Kidney epithelial cell (primary cell): ENCODE measurements around the gene CSRNP3. TPM values are rescaled to one million over a fixed set of nuclear protein-coding genes. Genes with fewer than 3 reads are reported as not detected.

Source experiments
- DNase-seq: peaks from one replicate; pipeline ENCODE4 v3.0.0-alpha.2; 2010; ENCODE audit warnings: low read depth
- H3K27me3 ChIP-seq: 2 replicates; pipeline ENCODE4 v1.6.0; 2011; ENCODE audit warnings: low read length; ENCODE audit not compliant: control insufficient read depth, insufficient read depth
- H3K36me3 ChIP-seq: 2 replicates; pipeline ENCODE4 v1.5.1; 2011; ENCODE audit warnings: low read length; ENCODE audit not compliant: control insufficient read depth, insufficient read depth
- H3K4me3 ChIP-seq: 2 replicates; pipeline ENCODE4 v1.5.1; 2011; ENCODE audit warnings: low read depth, mild to moderate bottlenecking, control low read depth, low read length
- CTCF ChIP-seq: IDR thresholded peaks from 2 replicates; pipeline ENCODE4 v1.5.1; 2011; ENCODE audit warnings: mild to moderate bottlenecking, moderate library complexity, low read length, control low read depth, inconsistent platforms; ENCODE audit not compliant: insufficient read depth, poor library complexity, severe bottlenecking
- total RNA-seq: library from RNA; depleted of rRNA; stranded (reverse); fragments of >200 nt; gene quantifications from 2 replicates; pipeline ENCODE4 v1.2.3, GENCODE V29; 2015

The CSRNP3 gene
- total RNA-seq, 1 donor from 2014 or later: 1.6 TPM

GRCh38 chr2:165666605-165667004 lies 197.1 kb downstream of the CSRNP3 start:
- DNase-seq: no peak
- H3K36me3 ChIP-seq: peaks cover 1% of the 10 kb centered on the region
- H3K4me3 ChIP-seq: no peak overlapping the region
- H3K27me3 ChIP-seq: no peaks in the 10 kb centered on the region
- TF ChIP-seq CTCF: no peak

- Histone ChIP-seq H3K27me3 (no peaks in the 10 kb centered on the region), H3K36me3 (peaks cover 1% of the 10 kb centered on the region), H3K4me3 (no peak overlapping the region)
- no peak for TF ChIP-seq CTCF
- DNase-seq: no peak
Measured at GRCh38 chr2:165667375-165667774, 197.9 kb downstream of the CSRNP3 start.

GRCh38 chr2:165674780-165675179 lies 205.3 kb downstream of the CSRNP3 start:
- Histone ChIP-seq H3K27me3 (no peaks in the 10 kb centered on the region), H3K4me3 (no peak overlapping the region), H3K36me3 (peaks cover 1% of the 10 kb centered on the region)
- no peak for TF ChIP-seq CTCF
- DNase-seq: no peak

- no peaks in the 10 kb centered on the region for H3K27me3 ChIP-seq
- no peak for TF ChIP-seq CTCF
- DNase-seq: peak; percentile 10
- H3K36me3 ChIP-seq: peaks cover 1% of the 10 kb centered on the region
- no peak overlapping the region for H3K4me3 ChIP-seq
Measured at GRCh38 chr2:165675551-165675968, 206.1 kb downstream of the CSRNP3 start.

GRCh38 chr2:165678882-165679281 lies 209.4 kb downstream of the CSRNP3 start:
- DNase-seq: no peak
- no peak for TF ChIP-seq CTCF
- Histone ChIP-seq H3K4me3 (no peak overlapping the region), H3K36me3 (no peaks in the 10 kb centered on the region), H3K27me3 (no peaks in the 10 kb centered on the region)

- no peaks in the 10 kb centered on the region for H3K36me3 ChIP-seq
- H3K27me3 ChIP-seq: no peaks in the 10 kb centered on the region
- H3K4me3 ChIP-seq: no peak overlapping the region
- TF ChIP-seq CTCF: no peak
- DNase-seq: no peak
Measured at GRCh38 chr2:165679621-165680020, 210.1 kb downstream of the CSRNP3 start.
